Glutamatergic neuron (in vitro differentiated cells): ENCODE measurements around the gene ZNF142. TPM values are rescaled to one million over a fixed set of nuclear protein-coding genes. Genes with fewer than 3 reads are reported as not detected.
A peak's percentile ranks its signal among the peaks of the same experiment; 100 is the strongest.

Source experiments
- DNase-seq: peaks from one replicate; pipeline ENCODE4 v3.0.0; 2022
- H3K27ac Mint-ChIP-seq: one replicate; pipeline ENCODE4 v1.8.0; 2020; ENCODE audit warnings: mild to moderate bottlenecking, mixed read lengths, inconsistent platforms; ENCODE audit not compliant: unreplicated experiment
- H3K27me3 Mint-ChIP-seq: one replicate; pipeline ENCODE4 v1.8.0; 2020; ENCODE audit warnings: mild to moderate bottlenecking, moderate library complexity, mixed read lengths, inconsistent platforms; ENCODE audit not compliant: unreplicated experiment
- H3K36me3 Mint-ChIP-seq: one replicate; pipeline ENCODE4 v1.8.0; 2020; ENCODE audit warnings: mild to moderate bottlenecking, mixed read lengths, inconsistent platforms; ENCODE audit not compliant: unreplicated experiment
- H3K4me1 Mint-ChIP-seq: one replicate; pipeline ENCODE4 v1.8.0; 2020; ENCODE audit warnings: mild to moderate bottlenecking, low read depth, mixed read lengths, inconsistent platforms; ENCODE audit not compliant: unreplicated experiment
- H3K4me3 Mint-ChIP-seq: one replicate; pipeline ENCODE4 v1.8.0; 2020; ENCODE audit warnings: mild to moderate bottlenecking, mixed read lengths, inconsistent platforms; ENCODE audit not compliant: unreplicated experiment
- H3K9me3 Mint-ChIP-seq: one replicate; pipeline ENCODE4 v1.8.0; 2020; ENCODE audit warnings: mild to moderate bottlenecking, moderate library complexity, mixed read lengths, inconsistent platforms; ENCODE audit not compliant: unreplicated experiment
- long read RNA-seq: library from polyadenylated mRNA; unstranded; transcript quantifications from one replicate; pipeline ENCODE4 v2.0.0, GENCODE V29; 2020; ENCODE audit not compliant: unreplicated experiment
- total RNA-seq: library from RNA; stranded (reverse); fragmentation: NEBNext Ultra II Directional; extraction: Animal tissue kit (Norgen Biotek cat#: 25700); gene quantifications from one replicate; pipeline ENCODE4 v1.2.1, GENCODE V29; 2021; ENCODE audit not compliant: unreplicated experiment
- TF ChIP-seq, protein P1 (sequence below): fragments of 200-600 bp; sonication (generic); IDR thresholded peaks from one replicate; pipeline ENCODE4 v1.5.0; 2021; ENCODE audit not compliant: partially characterized antibody, unreplicated experiment

Gene ZNF142, protein sequence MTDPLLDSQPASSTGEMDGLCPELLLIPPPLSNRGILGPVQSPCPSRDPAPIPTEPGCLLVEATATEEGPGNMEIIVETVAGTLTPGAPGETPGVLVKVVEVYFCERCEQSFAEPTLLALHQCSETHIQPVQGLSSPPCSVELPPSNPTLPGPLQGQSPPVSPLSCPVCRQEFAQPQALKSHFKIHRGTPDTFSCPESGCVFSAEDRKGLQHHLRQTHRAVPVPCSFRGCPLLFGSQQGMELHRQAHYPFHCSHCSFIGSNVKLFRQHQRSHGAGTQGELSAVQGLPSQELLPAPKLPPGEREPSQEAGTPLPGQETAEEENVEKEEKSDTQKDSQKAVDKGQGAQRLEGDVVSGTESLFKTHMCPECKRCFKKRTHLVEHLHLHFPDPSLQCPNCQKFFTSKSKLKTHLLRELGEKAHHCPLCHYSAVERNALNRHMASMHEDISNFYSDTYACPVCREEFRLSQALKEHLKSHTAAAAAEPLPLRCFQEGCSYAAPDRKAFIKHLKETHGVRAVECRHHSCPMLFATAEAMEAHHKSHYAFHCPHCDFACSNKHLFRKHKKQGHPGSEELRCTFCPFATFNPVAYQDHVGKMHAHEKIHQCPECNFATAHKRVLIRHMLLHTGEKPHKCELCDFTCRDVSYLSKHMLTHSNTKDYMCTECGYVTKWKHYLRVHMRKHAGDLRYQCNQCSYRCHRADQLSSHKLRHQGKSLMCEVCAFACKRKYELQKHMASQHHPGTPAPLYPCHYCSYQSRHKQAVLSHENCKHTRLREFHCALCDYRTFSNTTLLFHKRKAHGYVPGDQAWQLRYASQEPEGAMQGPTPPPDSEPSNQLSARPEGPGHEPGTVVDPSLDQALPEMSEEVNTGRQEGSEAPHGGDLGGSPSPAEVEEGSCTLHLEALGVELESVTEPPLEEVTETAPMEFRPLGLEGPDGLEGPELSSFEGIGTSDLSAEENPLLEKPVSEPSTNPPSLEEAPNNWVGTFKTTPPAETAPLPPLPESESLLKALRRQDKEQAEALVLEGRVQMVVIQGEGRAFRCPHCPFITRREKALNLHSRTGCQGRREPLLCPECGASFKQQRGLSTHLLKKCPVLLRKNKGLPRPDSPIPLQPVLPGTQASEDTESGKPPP (N-terminal part only)
- 46.7 TPM for total RNA-seq
- long read RNA-seq = 0 reads

- peaks cover 2% of the 10 kb centered on the region for H3K36me3 Mint-ChIP-seq
- peak; percentile 95 for DNase-seq
- peaks cover 11% of the 10 kb centered on the region for H3K27me3 Mint-ChIP-seq
- H3K4me1 Mint-ChIP-seq = peaks cover 6% of the 10 kb centered on the region
- H3K9me3 Mint-ChIP-seq = peaks cover 8% of the 10 kb centered on the region
- TF ChIP-seq, protein P1, sequence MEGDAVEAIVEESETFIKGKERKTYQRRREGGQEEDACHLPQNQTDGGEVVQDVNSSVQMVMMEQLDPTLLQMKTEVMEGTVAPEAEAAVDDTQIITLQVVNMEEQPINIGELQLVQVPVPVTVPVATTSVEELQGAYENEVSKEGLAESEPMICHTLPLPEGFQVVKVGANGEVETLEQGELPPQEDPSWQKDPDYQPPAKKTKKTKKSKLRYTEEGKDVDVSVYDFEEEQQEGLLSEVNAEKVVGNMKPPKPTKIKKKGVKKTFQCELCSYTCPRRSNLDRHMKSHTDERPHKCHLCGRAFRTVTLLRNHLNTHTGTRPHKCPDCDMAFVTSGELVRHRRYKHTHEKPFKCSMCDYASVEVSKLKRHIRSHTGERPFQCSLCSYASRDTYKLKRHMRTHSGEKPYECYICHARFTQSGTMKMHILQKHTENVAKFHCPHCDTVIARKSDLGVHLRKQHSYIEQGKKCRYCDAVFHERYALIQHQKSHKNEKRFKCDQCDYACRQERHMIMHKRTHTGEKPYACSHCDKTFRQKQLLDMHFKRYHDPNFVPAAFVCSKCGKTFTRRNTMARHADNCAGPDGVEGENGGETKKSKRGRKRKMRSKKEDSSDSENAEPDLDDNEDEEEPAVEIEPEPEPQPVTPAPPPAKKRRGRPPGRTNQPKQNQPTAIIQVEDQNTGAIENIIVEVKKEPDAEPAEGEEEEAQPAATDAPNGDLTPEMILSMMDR = no peak
- H3K4me3 Mint-ChIP-seq = peak within 1 kb of the TSS; percentile 100
- H3K27ac Mint-ChIP-seq = peak within 1 kb of the TSS; percentile 83
Observed at GRCh38 chr2:218659258-218659987, at the start of gene ZNF142, which contains the start of gene BCS1L. ZNF142 (minus strand) TSS chr2:218659623; CDS start chr2:218656429, 3,194 bp downstream. BCS1L (plus strand) TSS chr2:218659683; CDS start chr2:218660988, 1,305 bp downstream.

GRCh38 chr2:218708086-218708485, 48.7 kb upstream of the ZNF142 start:
- H3K27me3 Mint-ChIP-seq = peaks cover 7% of the 10 kb centered on the region
- H3K4me1 Mint-ChIP-seq = no peaks in the 10 kb centered on the region
- DNase-seq = no peak
- peaks cover 2% of the 10 kb centered on the region for H3K9me3 Mint-ChIP-seq
- TF ChIP-seq, protein P1 = no peak
- H3K4me3 Mint-ChIP-seq = no peak overlapping the region
- H3K27ac Mint-ChIP-seq = no peak overlapping the region
- no peaks in the 10 kb centered on the region for H3K36me3 Mint-ChIP-seq

DNA sequence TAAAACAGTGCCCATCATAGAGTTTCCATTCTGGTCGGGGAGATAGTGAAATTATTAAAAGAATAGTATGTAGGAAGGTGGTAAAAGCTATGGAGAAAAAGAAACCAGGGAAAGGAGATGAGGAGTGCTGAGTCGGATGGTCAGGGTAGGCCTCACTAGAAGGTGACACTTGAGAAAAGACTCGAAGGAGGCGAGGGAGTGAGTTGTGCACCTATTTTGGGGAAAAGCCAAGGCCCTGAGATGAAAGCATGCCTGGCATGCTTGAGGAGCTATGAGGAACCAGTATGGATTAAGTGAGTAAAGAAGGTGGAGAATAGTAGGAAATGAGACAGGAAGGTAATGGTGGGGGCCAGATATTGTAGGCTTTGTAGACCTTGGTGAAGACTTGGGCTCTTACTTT, 43.9 kb upstream of the ZNF142 start:
- TF ChIP-seq, protein P1 = no peak
- Mint-ChIP-seq H3K4me1 (no peaks in the 10 kb centered on the region), H3K27me3 (peaks cover 4% of the 10 kb centered on the region), H3K9me3 (no peaks in the 10 kb centered on the region), H3K4me3 (no peak overlapping the region), H3K36me3 (no peaks in the 10 kb centered on the region), H3K27ac (no peak overlapping the region)
- DNase-seq = no peak

DNA sequence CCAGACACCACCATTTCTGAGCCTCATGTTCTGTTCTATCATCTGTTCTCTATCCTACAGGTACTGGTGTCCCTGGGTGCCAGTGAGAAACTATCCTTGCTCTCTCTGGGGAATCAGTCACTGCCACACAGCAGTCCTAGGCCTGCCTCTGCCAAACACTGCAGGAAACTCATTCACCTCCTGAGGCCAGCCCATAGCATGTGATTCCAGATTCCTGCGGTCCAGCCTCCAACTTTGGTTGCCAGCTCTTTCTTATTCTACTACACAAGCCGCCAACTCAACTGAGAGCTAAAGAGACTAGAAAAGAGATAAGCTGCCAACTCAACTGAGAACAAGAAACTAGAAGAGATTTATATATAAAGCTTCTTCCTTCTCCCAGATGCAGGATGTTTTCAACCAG, 42.4 kb upstream of the ZNF142 start:
- H3K4me3 Mint-ChIP-seq = no peak overlapping the region

More for the DNA sequence above, 42.4 kb upstream of the ZNF142 start:
- Mint-ChIP-seq H3K36me3 (no peaks in the 10 kb centered on the region), H3K27me3 (peaks cover 4% of the 10 kb centered on the region), H3K27ac (no peak overlapping the region), H3K4me1 (no peaks in the 10 kb centered on the region), H3K9me3 (no peaks in the 10 kb centered on the region)
- DNase-seq = no peak
- TF ChIP-seq, protein P1 = no peak
